K562 (cell line): ENCODE measurements around the gene DAB1. TPM values are rescaled to one million over a fixed set of nuclear protein-coding genes. Genes with fewer than 3 reads are reported as not detected.

Experiments used
- ATAC-seq: fragments of 200-7000 bp; cut with Tn5 transposase; 3 replicates; pipeline ENCODE4 v1.9.1; 2020; ENCODE audit warnings: moderate library complexity
- BruUV-seq: library from RNA; stranded (reverse); fragments of 400-500 nt; replicated peaks from 2 replicates; lab custom pipeline; 2021; lab: Mats Ljungman, UMichigan
- CTCF ChIA-PET: fragments of 300-600 bp; formaldehyde crosslinking; extraction: SDS; loops from one replicate; lab custom pipeline; 2021; ENCODE audit warnings: low intra/inter-chr PET ratio; lab: Yijun Ruan, JAX
- POLR2A ChIA-PET: fragments of 300-600, 350-650 bp; sonication (Branson Sonifier 250); formaldehyde crosslinking; extraction: SDS; loops from one replicate; lab custom pipeline; 2021; ENCODE audit warnings: antibody characterized with exemption, inconsistent platforms; lab: Yijun Ruan, JAX
- DNase-seq, 4 experiments: peaks; one replicate each; pipeline versions ENCODE4 v3.0.0 to v3.0.0-alpha.2; 2011 to 2018; ENCODE audit warnings: low spot score in 3 of 4, mixed read lengths in 3 of 4; ENCODE audit errors: extremely low read depth in 1 of 4
- FAIRE-seq: peaks from 2 replicates; lab custom pipeline; 2011; peaks lifted over from hg19 to GRCh38; lab: Jason Lieb, UNC
- H2AFZ ChIP-seq: 2 replicates; pipeline ENCODE4 v1.6.0; 2011; ENCODE audit warnings: low read depth, low read length, control low read depth, inconsistent platforms
- H3K27ac ChIP-seq: fragments of 200-600 bp; 3 replicates; pipeline ENCODE4 v1.8.0; 2011; ENCODE audit warnings: low read depth, mild to moderate bottlenecking, control low read depth, inconsistent platforms, low read length, moderate library complexity, mixed read lengths; ENCODE audit errors: extremely low read depth
- H3K27me3 ChIP-seq, 2 experiments: fragments of 300-600 bp in 1 of 2; 2 replicates in 1 of 2; 3 replicates in 1 of 2; pipeline versions ENCODE4 v1.6.0 to v1.8.0; 2011; ENCODE audit warnings: inconsistent platforms in 2 of 2, low read length in 2 of 2, mild to moderate bottlenecking in 1 of 2, mixed read lengths in 1 of 2, moderate library complexity in 1 of 2; ENCODE audit not compliant: control insufficient read depth in 2 of 2, insufficient read depth in 2 of 2
- H3K36me3 ChIP-seq: fragments of 300-600 bp; 3 replicates; pipeline ENCODE4 v1.8.0; 2011; ENCODE audit warnings: mild to moderate bottlenecking, low read length, inconsistent platforms; ENCODE audit not compliant: control insufficient read depth, insufficient read depth
- H3K4me1 ChIP-seq, 2 experiments: fragments of 200-600 bp in 1 of 2; replicated peaks in 1 of 2; 2 replicates in 1 of 2; 3 replicates in 1 of 2; pipeline versions ENCODE4 v1.5.1 to v1.8.0; 2011; ENCODE audit warnings: inconsistent platforms in 2 of 2, low read length in 2 of 2, mild to moderate bottlenecking in 1 of 2, mixed read lengths in 1 of 2, moderate library complexity in 1 of 2; ENCODE audit not compliant: control insufficient read depth in 2 of 2, insufficient read depth in 2 of 2
- H3K4me2 ChIP-seq: 2 replicates; pipeline ENCODE4 v1.6.1; 2011; ENCODE audit warnings: low read length, control low read depth, inconsistent platforms, mixed read lengths; ENCODE audit not compliant: insufficient read depth
- H3K4me3 ChIP-seq: fragments of 200-600 bp; sonication (generic), shearing (Covaris generic); 2 replicates; pipeline ENCODE4 v1.5.1; 2016; ENCODE audit warnings: control low read depth, inconsistent platforms
- H3K79me2 ChIP-seq: fragments of 200-600 bp; 3 replicates; pipeline ENCODE4 v1.8.0; 2011; ENCODE audit warnings: low read length, inconsistent platforms; ENCODE audit not compliant: control insufficient read depth, insufficient read depth
- H3K9ac ChIP-seq, 2 experiments: 2 replicates each; pipeline versions ENCODE4 v1.6.0 to v1.6.1; 2011; ENCODE audit warnings: low read depth in 2 of 2, low read length in 2 of 2, control low read depth in 1 of 2, inconsistent platforms in 1 of 2, mild to moderate bottlenecking in 1 of 2, mixed read lengths in 1 of 2; ENCODE audit not compliant: insufficient read depth in 1 of 2
- H3K9me1 ChIP-seq: one replicate; pipeline ENCODE4 v1.6.0; 2011; ENCODE audit warnings: inconsistent platforms, mild to moderate bottlenecking, low read length, moderate library complexity; ENCODE audit not compliant: control insufficient read depth, insufficient read depth
- H3K9me3 ChIP-seq: replicated peaks from 2 replicates; pipeline ENCODE4 v1.5.1; 2011; ENCODE audit warnings: low read depth, low read length, inconsistent platforms; ENCODE audit not compliant: control insufficient read depth, insufficient read depth
- H4K20me1 ChIP-seq: replicated peaks from 2 replicates; pipeline ENCODE4 v1.6.1; 2011; ENCODE audit warnings: low read length, inconsistent platforms, mixed read lengths; ENCODE audit not compliant: control insufficient read depth, insufficient read depth
- CEBPG ChIP-seq, 3 experiments: fragments of 200-800 bp in 1 of 3; sonication (Bioruptor generic) in 1 of 3; sonication (generic) in 1 of 3; formaldehyde crosslinking in 1 of 3; IDR thresholded peaks in 2 of 3; conservative IDR thresholded peaks in 1 of 3; 2 replicates each; pipeline versions ENCODE4 v1.6.1 to v1.8.0; 2016 to 2022; ENCODE audit warnings: missing compliant biosample characterization in 2 of 3, missing genetic modification characterization in 2 of 3, mild to moderate bottlenecking in 1 of 3, missing genetic modification reagents in 1 of 3
- DMBX1 ChIP-seq: fragments of 250-450 bp; sonication (Bioruptor Pico); IDR thresholded peaks from 2 replicates; pipeline ENCODE4 v1.8.0; 2022; ENCODE audit warnings: inconsistent platforms, mild to moderate bottlenecking, moderate library complexity, borderline replicate concordance
- GTF2E2 ChIP-seq: fragments of 200-800 bp; sonication (Bioruptor generic); IDR thresholded peaks from 2 replicates; pipeline ENCODE4 v1.6.1; 2016; ENCODE audit warnings: missing genetic modification characterization, missing compliant biosample characterization
- MIER1 ChIP-seq: fragments of 450-650 bp; IDR thresholded peaks from 2 replicates; pipeline ENCODE4 v1.6.1; 2016; ENCODE audit warnings: antibody characterized with exemption, mild to moderate bottlenecking, low read depth
- NR2C1 ChIP-seq, 2 experiments: fragments of 450-650 bp; IDR thresholded peaks; 2 replicates each; pipeline ENCODE4 v1.6.1; 2017; ENCODE audit warnings: mild to moderate bottlenecking in 2 of 2, antibody characterized with exemption in 1 of 2, inconsistent platforms in 1 of 2, missing compliant biosample characterization in 1 of 2, missing genetic modification characterization in 1 of 2
- NR2C2 ChIP-seq, 2 experiments: fragments of 200-800 bp in 1 of 2; sonication (Bioruptor generic) in 1 of 2; sonication (generic) in 1 of 2; formaldehyde crosslinking in 1 of 2; IDR thresholded peaks; 2 replicates each; pipeline versions ENCODE4 v1.6.1 to v1.8.0; 2016 to 2022; ENCODE audit warnings: mild to moderate bottlenecking in 1 of 2, missing compliant biosample characterization in 1 of 2, missing genetic modification characterization in 1 of 2, missing genetic modification reagents in 1 of 2
- PML ChIP-seq: IDR thresholded peaks from 2 replicates; pipeline ENCODE4 v1.6.1; 2012; ENCODE audit warnings: low read length, inconsistent platforms
- POLR2H ChIP-seq: IDR thresholded peaks from 2 replicates; pipeline ENCODE4 v1.6.1; 2016; ENCODE audit warnings: missing genetic modification characterization, low read depth, mild to moderate bottlenecking, control low read depth, missing compliant biosample characterization, moderate library complexity
- SIN3A ChIP-seq, 2 experiments: fragments of 150-350 bp in 1 of 2; IDR thresholded peaks; 2 replicates each; pipeline ENCODE4 v1.6.1; 2011 to 2016; ENCODE audit warnings: borderline replicate concordance in 2 of 2, low read depth in 2 of 2, low read length in 2 of 2, mild to moderate bottlenecking in 2 of 2, moderate library complexity in 2 of 2; ENCODE audit not compliant: control insufficient read depth in 1 of 2
- TEAD4 ChIP-seq, 2 experiments: sonication (generic) in 1 of 2; formaldehyde crosslinking in 1 of 2; IDR thresholded peaks; 2 replicates each; pipeline versions ENCODE4 v1.6.1 to v1.8.0; 2012 to 2022; ENCODE audit warnings: borderline replicate concordance in 1 of 2, inconsistent platforms in 1 of 2, low read length in 1 of 2, mild to moderate bottlenecking in 1 of 2, missing genetic modification reagents in 1 of 2
- ZNF165 ChIP-seq: fragments of 250-450 bp; sonication (Bioruptor Pico); IDR thresholded peaks from 2 replicates; pipeline ENCODE4 v1.4.0; 2020; ENCODE audit warnings: borderline replicate concordance
- ZNF561 ChIP-seq: fragments of 450-650 bp; formaldehyde crosslinking; conservative IDR thresholded peaks from 2 replicates; pipeline ENCODE4 v1.4.0; 2020; ENCODE audit warnings: mild to moderate bottlenecking, moderate library complexity
- WGBS: fragments of 100-300 bp; shearing (Covaris generic); methylation state at CpG from one replicate; pipeline ENCODE4 v1.1.6; 2016; ENCODE audit warnings: low coverage, mixed read lengths; ENCODE audit not compliant: insufficient coverage; ENCODE audit errors: missing lambda C conversion rate; 5-methylcytosine and 5-hydroxymethylcytosine counted together
- in situ Hi-C: fragments of 300-500 bp; cut with MboI; formaldehyde crosslinking; loops from 4 replicates; pipeline ENCODE4 v1.15.0; 2018; ENCODE audit warnings: inconsistent platforms, mixed read lengths
- intact Hi-C: fragments of 100-400 bp; cut with micrococcal nuclease; formaldehyde crosslinking; loops from 2 replicates; pipeline ENCODE4 v1.14.2; 2022
- polyA plus RNA-seq, 8 experiments: library from polyadenylated mRNA; depleted of rRNA in 4 of 8; stranded (reverse) in 5 of 8; unstranded in 3 of 8; fragments of >200 nt; fragmentation: Nextera tagmentation in 2 of 8; fragmentation: Illumina TruSeq in 1 of 8; extraction: Ambion mirVana in 2 of 8; extraction: Trizol in 1 of 8; gene quantifications; 2 replicates each; pipeline versions ENCODE4 v1.2.1 to v1.2.3, GENCODE V29; 2011 to 2014; ENCODE audit warnings: inconsistent platforms in 1 of 8, missing spikeins in 1 of 8
- total RNA-seq, 7 experiments: library from RNA; depleted of rRNA in 6 of 7; stranded (reverse); fragments of >200 nt in 6 of 7; fragmentation: Illumina TruSeq in 2 of 7; extraction: Trizol in 2 of 7; gene quantifications; 2 replicates each; pipeline versions ENCODE4 v1.2.1 to v1.2.3, GENCODE V29; 2011 to 2021; ENCODE audit warnings: low replicate concordance in 1 of 7
- TF ChIP-seq, protein P1 (sequence below), 2 experiments: fragments of 450-650 bp in 1 of 2; sonication (generic) in 1 of 2; formaldehyde crosslinking in 1 of 2; IDR thresholded peaks in 1 of 2; conservative IDR thresholded peaks in 1 of 2; 2 replicates each; pipeline versions ENCODE4 v1.6.1 to v1.8.1; 2016 to 2023; ENCODE audit warnings: mild to moderate bottlenecking in 2 of 2, moderate library complexity in 2 of 2, inconsistent platforms in 1 of 2, missing genetic modification reagents in 1 of 2
- TF ChIP-seq, protein P2 (sequence below): sonication (generic); formaldehyde crosslinking; IDR thresholded peaks from 2 replicates; pipeline ENCODE4 v1.8.1; 2023; ENCODE audit warnings: mild to moderate bottlenecking, missing genetic modification reagents

DAB1 gene
- total and polyA plus RNA-seq, 9 of the 15 experiments (the other 6 are each of a cell fraction or from before 2014, with no cell fraction given), result not detected

- POLR2A ChIA-PET, result interaction anchor here (0.8 to 1.8 kb wide), 2 partner anchors 10 to 22 kb away, joined by 3 to 4 read pairs; no protein-coding TSS in a partner anchor
- Histone ChIP-seq H3K4me2 (no peak overlapping the region), H3K36me3 (no peaks in the 10 kb centered on the region), H3K9me1 (no peaks in the 10 kb centered on the region), H2AFZ (no peak overlapping the region), H4K20me1 (no peaks in the 10 kb centered on the region), H3K4me1 (no peaks in the 10 kb centered on the region), H3K4me3 (no peak overlapping the region), H3K79me2 (no peaks in the 10 kb centered on the region), H3K27ac (no peak overlapping the region), H3K27me3 (peaks cover 4 to 30% of the 10 kb centered on the region in 2 experiments; a peak in 4 of 5 replicates), H3K9me3 (no peaks in the 10 kb centered on the region), H3K9ac (no peak overlapping the region)
- in situ Hi-C loops, result no loop called here
- no TSS peak for BruUV-seq
- FAIRE-seq (no peak), ATAC-seq (no peak), DNase-seq (no peak)
- 1% methylated on average over 10 of the region's 10 CpGs for WGBS
- TF ChIP-seq NR2C1 (IDR thresholded peaks at IDR 0.05) (no peak), NR2C1 (tag; IDR thresholded peaks at IDR 0.05) (no peak), MIER1 (no peak), NR2C2 (CRISPR knock-in tag; IDR thresholded peaks at IDR 0.05) (no peak), NR2C2 (tag; IDR thresholded peaks at IDR 0.05) (no peak), ZNF165 (no peak), PML (no peak), POLR2H (no peak), SIN3A (IDR thresholded peaks at IDR 0.05; ENCODE audit: borderline replicate concordance in 2 of 2, control insufficient read depth in 1 of 2, low read depth in 2 of 2, low read length in 2 of 2) (no peak), DMBX1 (CRISPR knock-in tag) (no peak), CEBPG (CRISPR knock-in tag; IDR thresholded peaks at IDR 0.05) (no peak), CEBPG (tag; conservative IDR thresholded peaks at IDR 0.05 in 1 of 2, IDR thresholded peaks at IDR 0.05 in 1 of 2) (no peak), GTF2E2 (tag) (no peak), TEAD4 (IDR thresholded peaks at IDR 0.05; ENCODE audit: low read length) (no peak), TEAD4 (CRISPR knock-in tag; IDR thresholded peaks at IDR 0.05; ENCODE audit: borderline replicate concordance) (no peak), ZNF561 (CRISPR knock-in tag) (no peak)
- TF ChIP-seq, protein P1, sequence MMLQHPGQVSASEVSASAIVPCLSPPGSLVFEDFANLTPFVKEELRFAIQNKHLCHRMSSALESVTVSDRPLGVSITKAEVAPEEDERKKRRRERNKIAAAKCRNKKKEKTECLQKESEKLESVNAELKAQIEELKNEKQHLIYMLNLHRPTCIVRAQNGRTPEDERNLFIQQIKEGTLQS (IDR thresholded peaks at IDR 0.05), result no peak
- TF ChIP-seq, protein P1 (CRISPR knock-in tag; conservative IDR thresholded peaks at IDR 0.05), result no peak
- TF ChIP-seq, protein P2, sequence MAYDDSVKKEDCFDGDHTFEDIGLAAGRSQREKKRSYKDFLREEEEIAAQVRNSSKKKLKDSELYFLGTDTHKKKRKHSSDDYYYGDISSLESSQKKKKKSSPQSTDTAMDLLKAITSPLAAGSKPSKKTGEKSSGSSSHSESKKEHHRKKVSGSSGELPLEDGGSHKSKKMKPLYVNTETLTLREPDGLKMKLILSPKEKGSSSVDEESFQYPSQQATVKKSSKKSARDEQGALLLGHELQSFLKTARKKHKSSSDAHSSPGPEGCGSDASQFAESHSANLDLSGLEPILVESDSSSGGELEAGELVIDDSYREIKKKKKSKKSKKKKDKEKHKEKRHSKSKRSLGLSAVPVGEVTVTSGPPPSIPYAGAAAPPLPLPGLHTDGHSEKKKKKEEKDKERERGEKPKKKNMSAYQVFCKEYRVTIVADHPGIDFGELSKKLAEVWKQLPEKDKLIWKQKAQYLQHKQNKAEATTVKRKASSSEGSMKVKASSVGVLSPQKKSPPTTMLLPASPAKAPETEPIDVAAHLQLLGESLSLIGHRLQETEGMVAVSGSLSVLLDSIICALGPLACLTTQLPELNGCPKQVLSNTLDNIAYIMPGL, result no peak
- CTCF ChIA-PET, result no interaction called here
- intact Hi-C loops, result no loop called here
Observed at GRCh38 chr1:57269630-57270225, 154.1 kb downstream of the DAB1 start.
